Measurements from ENCODE around the gene C7orf57.
"Not testable (repeated sequence)": the region's sequence is repeated elsewhere in the genome, so short reads cannot be mapped to it uniquely, and the experiment has no call there.

C7orf57 gene

GRCh38 chr7:48035301-48035966 is at the start of gene C7orf57:
Gene C7orf57, plus strand, starts transcription at chr7:48035543. Its CDS starts 766 bp downstream, at chr7:48036309.
- DNase-seq (ENCODE audit: low spot score) = peak; percentile 85

- no peak for DNase-seq (ENCODE audit: low spot score)
Observed at GRCh38 chr7:47988496-47989386, 46.6 kb upstream of the C7orf57 start.

GRCh38 chr7:47989607-47990400 is 45.5 kb upstream of the C7orf57 start:
- DNase-seq (ENCODE audit: low spot score) = not testable (repeated sequence)

- DNase-seq (ENCODE audit: low spot score) = no peak
Observed at GRCh38 chr7:47990592-47990991, 44.8 kb upstream of the C7orf57 start.

GRCh38 chr7:47991270-47991669 is 44.1 kb upstream of the C7orf57 start:
- DNase-seq (ENCODE audit: low spot score) = no peak

GRCh38 chr7:47991741-47992311 is 43.5 kb upstream of the C7orf57 start:
- peak; percentile 89 for DNase-seq (ENCODE audit: low spot score)

- DNase-seq (ENCODE audit: low spot score) = no peak
Observed at GRCh38 chr7:47992446-47992845, 42.9 kb upstream of the C7orf57 start.

GRCh38 chr7:47999413-47999812 is 35.9 kb upstream of the C7orf57 start:
- no peak for DNase-seq (ENCODE audit: low spot score)

GRCh38 chr7:48000164-48000563 is 35.2 kb upstream of the C7orf57 start:
- DNase-seq (ENCODE audit: low spot score) = not testable (repeated sequence)

GRCh38 chr7:48004032-48004431 is 31.3 kb upstream of the C7orf57 start:
- no peak for DNase-seq (ENCODE audit: low spot score)

GRCh38 chr7:48004638-48005037 is 30.7 kb upstream of the C7orf57 start:
- no peak for DNase-seq (ENCODE audit: low spot score)

- DNase-seq (ENCODE audit: low spot score) = no peak
Observed at GRCh38 chr7:48006866-48007265, 28.5 kb upstream of the C7orf57 start.

- DNase-seq (ENCODE audit: low spot score) = no peak
Observed at GRCh38 chr7:48009257-48009656, 26.1 kb upstream of the C7orf57 start.

GRCh38 chr7:48009954-48010353 is 25.4 kb upstream of the C7orf57 start:
- no peak for DNase-seq (ENCODE audit: low spot score)

- DNase-seq (ENCODE audit: low spot score) = no peak
Observed at GRCh38 chr7:48011323-48011722, 24.0 kb upstream of the C7orf57 start.

- no peak for DNase-seq (ENCODE audit: low spot score)
Observed at GRCh38 chr7:48011951-48012350, 23.4 kb upstream of the C7orf57 start.

- no peak for DNase-seq (ENCODE audit: low spot score)
Observed at GRCh38 chr7:48016641-48017040, 18.7 kb upstream of the C7orf57 start.

- no peak for DNase-seq (ENCODE audit: low spot score)
Observed at GRCh38 chr7:48017674-48018073, 17.7 kb upstream of the C7orf57 start.

- DNase-seq (ENCODE audit: low spot score) = no peak
Observed at GRCh38 chr7:48025624-48026023, 9.7 kb upstream of the C7orf57 start.

- no peak for DNase-seq (ENCODE audit: low spot score)
Observed at GRCh38 chr7:48028938-48029337, 6.4 kb upstream of the C7orf57 start, which contains the start of gene SUN3. Gene SUN3, minus strand, starts transcription at chr7:48029107. Its CDS starts 169 bp downstream, at chr7:48028938.

GRCh38 chr7:48031111-48031510 is 4.2 kb upstream of the C7orf57 start:
- DNase-seq (ENCODE audit: low spot score) = no peak

GRCh38 chr7:48033922-48034321 is 1.4 kb upstream of the C7orf57 start:
- no peak for DNase-seq (ENCODE audit: low spot score)

All from activated CD4-positive, alpha-beta T cell treated with anti-CD3 and anti-CD28 coated beads, Interleukin-2, Interleukin-4, amounts not matched to agents 100 ng/mL and 50 ng/mL, durations not matched to agents 16 hours and 8 hours (primary cell).